Cortex of kidney (tissue), 1 donor: ENCODE data around the gene MEX3D.
A peak's percentile ranks its signal among the peaks of the same experiment; 100 is the strongest.

ENCODE experiments used
- DNase-seq: peaks from one replicate; lab custom pipeline; 2025; lab: John Stamatoyannopoulos, UW

MEX3D gene

DNA sequence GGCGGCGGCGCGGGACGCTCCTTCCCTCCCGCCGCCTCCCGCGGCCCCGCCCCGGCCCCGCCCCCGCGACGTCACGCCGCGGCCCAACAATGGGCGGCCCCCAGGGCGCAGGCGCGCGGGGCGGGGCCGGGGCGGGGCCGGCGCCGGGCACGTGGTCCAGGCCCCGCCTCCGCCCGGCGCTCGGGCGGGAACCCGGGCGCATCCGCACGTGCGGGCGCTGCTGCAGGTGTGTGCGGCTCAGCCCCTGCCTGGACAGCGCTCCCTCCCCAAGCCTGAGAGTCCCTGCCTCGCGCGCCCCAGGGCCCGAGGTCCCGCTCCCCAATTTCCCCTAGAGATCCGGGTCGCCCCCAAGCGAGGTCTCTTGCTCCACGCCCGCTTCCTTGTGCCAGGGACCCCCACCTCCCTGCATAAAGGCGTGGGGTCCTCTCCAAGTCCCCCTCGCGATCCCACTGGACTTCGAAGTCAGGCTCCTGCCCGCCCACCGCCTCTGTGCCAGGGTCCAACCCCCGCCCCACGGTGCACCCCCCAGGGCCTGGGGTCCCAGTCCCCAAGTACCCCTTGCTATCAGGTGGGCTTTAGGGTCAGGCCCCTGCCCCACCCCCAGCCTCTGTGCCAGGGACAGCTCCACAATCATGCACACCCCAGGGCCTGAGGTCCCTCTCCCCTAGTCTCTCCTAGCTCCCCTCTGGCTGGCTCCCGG lies at the start of gene MEX3D:
Gene MEX3D (minus strand): TSS at position 6 of the 700 bp plus-strand sequence. CDS start 267 bp downstream, outside the sequence.
- no peak for DNase-seq

DNA sequence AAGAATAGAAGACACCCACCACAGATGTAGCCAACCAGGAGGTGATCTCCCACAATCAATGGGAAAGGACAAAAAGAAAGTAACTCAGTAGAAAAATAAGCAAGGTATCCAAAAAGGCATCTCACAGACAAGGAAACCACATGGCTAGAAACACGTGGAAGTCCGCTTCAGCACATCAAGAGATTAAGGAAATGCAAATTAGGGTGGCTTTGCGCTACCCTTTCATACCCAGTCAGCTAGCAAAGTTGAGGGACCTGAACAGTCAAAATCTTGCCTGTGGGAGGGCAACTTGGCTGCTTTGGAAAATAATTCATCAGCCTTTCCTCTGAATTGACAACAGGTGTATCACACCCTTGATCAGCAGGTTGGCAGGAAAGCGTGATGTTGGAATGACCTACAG lies 48.8 kb upstream of the MEX3D start:
- no peak for DNase-seq

DNA sequence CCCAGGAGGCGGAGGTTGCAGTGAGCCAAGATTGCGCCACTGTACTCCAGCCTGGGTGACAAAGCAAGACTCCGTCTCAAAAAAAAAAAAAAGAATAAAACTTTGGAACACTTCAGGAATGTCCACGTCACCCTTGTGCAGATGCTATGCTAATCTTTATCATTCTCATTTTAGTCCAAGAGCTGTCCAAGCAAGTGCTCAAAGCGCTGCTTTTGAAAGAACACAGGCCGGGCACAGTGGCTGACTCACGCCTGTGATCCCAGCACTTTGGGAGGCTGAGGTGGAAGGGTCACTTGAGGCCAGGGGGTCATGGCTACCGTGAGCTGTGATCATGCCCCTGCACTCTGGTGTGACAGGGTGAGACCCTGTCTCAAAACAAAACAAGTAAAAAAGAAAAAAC lies 48.3 kb upstream of the MEX3D start:
- no peak for DNase-seq

DNA sequence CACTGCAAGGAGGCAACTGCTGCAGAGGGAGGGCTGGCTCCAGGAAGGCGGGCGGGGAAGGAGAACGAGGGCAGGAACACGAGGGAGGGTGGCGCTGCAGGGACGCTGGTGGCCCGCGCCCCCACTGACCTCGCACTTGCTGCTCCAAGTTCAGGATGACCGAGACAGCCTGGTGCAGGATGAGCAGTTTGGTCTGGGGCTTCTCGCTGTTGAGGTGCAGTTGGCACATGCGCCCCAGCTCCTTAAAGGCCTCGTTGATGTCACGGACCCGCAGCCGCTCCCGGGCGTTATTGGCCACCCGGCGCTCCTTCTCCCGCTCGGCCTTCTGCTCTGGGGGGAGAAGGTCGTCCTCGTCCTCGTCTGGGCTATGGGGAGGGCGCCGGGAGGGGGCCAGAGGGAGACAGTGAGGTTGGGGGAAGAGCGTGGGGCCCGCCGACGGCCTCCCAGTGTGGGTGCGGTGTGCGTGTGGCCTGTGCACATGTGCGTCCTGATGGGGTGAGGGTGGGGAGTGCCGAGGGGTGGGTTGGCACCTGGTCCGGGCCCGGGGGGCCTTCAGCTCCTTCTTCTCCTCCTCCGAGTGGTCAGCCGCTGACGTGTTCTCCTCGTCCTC lies 47.1 kb upstream of the MEX3D start:
- no peak for DNase-seq

DNA sequence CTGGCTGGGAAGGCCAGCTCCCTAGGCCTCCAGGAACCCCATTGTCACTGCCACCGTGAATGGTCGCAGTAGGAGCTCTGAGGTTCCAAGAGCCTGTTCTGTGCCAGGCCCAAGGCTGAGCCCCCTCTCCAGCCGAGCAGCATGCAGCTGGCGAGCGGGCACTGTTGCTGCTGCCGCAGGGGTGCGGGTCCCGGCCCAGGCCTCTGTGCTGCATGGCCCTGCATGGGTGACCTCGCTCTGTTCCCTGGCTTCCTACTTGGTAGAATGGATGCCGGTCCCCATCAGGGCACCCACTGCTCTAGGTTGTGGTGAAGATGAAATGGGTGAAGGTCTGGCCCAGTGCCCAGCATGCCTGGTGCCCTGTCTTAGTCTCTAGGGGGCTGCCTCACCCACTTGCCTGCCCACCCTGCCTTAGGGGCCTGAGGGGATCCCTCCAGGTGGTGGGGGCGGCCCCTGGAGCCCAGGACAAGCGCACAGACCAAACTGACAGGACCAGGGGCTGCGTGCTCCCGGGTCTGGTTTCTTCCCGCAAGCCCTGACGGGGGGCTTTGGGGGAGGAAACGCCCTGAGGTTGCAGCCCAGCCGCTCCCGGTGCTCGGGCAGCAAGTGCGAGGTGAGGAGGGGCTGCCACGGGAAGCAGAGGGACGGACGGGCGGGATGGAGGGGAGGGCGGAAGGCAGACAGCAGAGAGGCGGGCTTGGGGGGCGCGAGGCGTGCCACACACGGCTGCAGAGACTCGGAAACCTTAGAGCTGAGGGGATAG lies 45.9 kb upstream of the MEX3D start:
- no peak for DNase-seq

DNA sequence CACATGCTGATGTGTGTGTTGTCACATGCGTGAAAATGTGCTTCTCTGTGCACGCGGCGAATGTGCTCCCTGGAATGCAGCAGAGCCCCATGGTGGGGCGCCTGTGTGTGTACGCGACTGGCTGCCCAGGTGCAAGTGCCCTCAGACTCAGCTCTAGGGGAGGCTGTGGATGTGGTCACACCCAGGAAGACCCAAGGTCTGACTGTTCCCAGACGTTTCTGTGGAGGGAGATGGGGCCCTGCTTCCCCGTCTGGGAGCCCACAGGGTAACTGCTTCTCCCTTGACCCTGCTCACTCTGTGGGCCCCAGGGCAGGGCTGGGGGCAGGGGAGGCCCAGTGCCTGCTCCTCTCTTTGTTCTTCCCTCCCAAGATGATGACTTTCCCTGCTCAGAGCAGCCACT lies 45.0 kb upstream of the MEX3D start:
- DNase-seq, result no peak

DNA sequence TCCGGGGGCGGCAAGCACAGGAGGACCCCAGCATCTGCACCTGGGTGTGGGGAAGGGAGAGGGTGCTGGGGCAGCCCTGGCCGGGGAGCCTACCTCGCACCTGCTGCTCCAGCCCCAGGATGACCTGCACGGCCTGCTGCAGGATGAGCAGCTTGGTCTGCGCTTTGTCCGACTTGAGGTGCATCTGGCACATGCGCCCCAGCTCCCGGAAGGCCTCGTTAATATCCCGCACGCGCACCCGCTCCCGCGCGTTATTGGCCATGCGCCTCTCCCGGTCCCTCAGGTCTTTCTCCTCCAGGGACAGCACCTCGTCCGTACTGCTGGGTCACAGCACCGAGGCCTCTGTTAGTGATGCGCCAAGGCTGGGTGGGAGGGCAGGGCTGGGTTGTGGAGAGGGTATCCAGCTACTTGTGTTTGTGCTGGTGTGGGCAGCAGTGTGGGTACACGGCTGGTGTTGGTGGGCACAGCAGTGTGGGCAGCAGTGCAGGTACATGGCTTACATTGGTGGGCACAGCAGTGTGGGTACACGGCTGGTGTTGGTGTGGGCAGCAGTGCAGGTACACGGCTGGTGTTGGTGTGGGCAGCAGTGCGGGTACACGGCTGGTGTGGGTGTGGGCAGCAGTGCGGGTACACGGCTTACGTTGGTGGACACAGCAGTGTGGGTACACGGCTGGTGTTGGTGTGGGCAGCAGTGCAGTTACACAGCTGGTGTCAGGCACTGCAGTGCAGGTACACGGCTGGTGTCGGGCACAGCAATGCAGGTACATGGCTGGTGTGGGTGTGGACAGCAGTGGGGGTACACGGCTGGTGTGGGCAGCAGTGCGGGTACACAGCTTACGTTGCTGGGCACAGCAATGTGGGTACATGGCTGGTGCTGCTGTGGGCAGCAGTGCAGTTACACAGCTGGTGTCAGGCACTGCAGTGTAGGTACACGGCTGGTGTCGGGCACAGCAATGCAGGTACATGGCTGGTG lies 44.3 kb upstream of the MEX3D start:
- DNase-seq, result no peak

DNA sequence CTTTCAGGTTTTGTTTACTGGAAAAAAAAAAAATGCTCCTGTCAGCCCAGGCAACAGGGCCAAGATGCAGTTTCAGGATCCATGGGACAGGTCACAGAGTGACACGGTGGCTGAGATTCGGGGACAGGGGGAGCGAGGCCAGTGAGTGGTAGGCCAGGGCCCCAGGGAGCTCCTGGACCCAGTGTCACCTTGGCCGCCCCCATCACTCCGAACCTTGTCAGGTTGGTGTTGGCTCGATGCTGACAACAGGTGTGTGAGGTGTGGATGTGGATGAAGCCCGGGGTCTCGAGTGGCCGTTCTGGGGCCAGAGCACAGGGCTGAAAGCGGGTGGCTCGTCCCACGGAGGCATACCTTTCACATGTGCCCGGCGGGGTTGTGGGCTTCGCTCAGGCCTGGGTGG lies 43.2 kb upstream of the MEX3D start:
- no peak for DNase-seq

DNA sequence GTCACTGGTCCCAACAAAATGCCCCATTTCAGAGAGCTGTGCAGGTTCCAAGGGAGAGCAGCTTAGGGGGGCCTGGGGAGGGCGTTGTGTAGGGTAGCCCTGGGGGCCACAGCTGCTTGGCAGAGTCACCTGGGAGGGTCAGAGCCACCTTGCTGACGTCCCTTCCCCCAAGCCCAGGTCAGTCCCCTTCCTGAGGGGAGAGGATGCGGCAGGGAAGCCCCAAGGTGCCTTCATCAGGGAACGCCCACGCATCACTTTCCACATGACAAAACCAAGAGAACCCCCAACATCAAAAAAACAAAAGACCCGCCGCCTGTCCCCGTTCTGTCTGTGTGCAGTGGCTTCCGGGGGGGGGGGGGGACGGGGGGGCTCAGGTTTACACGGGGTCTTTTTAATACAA lies 42.5 kb upstream of the MEX3D start:
- DNase-seq, result no peak

DNA sequence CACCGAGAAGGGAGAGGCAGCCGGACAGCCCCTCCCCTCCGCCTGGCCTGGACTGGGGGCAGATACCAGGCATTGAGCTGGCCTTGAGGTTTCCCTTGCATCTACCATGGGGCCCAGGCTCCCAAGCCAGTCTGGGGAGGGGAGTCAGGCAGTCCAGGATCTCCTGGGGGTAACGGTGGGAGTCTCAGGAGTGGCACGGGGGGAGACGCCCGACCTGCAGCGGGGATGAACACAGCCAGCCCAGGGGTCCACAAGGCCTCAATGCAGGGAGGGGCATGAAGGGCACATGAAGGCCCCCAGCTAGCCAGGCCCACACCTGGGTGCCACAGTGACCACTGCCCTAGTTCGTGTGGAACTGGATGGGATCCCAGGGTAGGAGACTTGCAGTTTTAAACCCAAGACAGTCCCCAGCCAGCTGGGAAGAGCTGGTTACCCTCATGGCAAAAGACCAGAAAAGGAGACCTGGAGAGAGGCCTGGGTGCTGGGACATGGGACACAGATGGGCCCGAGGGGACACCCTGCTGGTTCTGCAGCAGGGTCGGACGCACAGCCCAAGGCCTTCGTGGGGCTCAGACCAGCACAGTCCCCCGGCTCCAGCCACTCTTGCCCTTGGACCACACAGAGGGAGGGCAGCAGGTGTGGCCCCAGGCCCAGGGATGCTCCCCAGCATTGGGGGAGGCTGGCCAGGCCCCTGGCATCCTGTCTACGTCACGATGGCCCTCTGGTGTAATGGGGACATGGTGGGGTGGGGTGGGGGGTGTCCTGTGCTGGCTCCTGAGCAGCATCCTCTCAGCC lies 41.8 kb upstream of the MEX3D start:
- DNase-seq, result no peak

DNA sequence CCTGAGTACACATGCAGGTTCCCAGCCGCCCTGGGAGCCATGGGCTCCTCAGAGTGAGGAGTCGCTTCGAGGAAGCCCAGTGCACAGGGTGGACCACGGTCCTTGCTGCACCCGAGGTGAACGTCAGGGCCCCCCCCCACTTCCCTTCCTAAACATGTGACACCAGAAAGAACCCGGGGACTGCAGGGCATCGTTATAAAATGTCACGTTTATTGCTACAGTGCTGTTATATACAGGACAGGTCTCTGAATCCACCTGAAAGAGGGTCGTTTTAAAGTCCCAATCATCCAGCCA lies 40.9 kb upstream of the MEX3D start:
- DNase-seq, result no peak

DNA sequence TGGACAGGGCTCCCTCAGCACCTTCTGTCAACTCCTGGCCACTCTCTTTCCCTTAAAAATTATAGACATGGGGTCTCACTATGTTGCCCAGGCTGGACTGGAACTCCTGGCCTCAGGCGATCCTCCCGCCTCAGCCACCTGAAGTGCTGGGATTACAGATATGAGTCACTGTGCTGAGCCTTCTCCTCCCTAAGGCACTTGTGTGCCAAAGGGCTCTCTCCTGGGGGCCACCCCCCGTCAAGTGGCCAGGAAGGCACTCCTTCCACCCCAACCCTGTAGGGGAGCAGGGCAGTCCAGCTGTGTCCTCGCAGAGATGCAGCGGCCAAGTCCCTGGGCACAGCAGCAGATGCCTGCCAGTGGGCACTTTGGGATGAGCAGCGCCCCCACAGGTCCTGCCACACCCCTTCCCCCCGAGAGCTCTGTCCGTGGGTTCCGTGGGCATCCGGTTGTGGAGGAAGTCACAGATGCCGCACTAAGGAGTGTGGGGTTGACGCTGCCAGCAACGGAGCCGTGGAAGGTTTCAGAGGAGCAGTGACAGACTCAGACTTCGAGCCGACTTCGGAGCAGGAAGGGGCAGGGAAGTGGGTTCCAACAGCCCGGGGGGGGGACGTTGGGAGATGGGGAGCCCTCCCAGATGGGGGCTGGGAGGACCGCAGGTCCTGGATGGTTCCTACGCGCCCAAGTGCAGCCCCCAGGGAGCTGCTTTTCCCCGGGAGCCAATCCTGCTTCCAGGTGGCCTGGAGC lies 40.4 kb upstream of the MEX3D start:
- no peak for DNase-seq

DNA sequence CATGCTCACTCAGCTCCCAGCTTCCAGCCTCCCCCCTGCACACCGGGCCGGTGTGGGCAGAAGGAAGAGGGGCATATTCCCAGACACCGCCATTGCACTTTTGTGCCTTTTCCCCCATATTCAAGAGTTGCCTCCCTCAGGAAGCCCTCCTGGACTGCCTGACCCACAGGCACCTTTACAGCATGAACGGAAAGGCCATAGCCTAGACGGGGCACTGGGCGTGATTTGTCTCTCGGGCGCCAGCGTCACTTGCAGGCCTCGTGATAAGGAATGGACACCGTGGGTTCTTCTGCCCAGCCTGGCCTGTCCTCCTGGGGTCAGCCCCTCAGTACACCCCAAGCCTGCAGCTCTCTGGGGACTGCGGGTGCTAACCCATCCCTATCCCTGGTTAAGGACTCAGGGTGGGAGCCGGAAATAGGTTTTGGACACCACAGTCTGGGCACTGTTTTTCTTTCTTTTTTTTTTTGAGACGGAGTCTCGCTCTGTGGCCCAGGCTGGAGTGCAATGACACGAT lies 38.1 kb upstream of the MEX3D start:
- no peak for DNase-seq

DNA sequence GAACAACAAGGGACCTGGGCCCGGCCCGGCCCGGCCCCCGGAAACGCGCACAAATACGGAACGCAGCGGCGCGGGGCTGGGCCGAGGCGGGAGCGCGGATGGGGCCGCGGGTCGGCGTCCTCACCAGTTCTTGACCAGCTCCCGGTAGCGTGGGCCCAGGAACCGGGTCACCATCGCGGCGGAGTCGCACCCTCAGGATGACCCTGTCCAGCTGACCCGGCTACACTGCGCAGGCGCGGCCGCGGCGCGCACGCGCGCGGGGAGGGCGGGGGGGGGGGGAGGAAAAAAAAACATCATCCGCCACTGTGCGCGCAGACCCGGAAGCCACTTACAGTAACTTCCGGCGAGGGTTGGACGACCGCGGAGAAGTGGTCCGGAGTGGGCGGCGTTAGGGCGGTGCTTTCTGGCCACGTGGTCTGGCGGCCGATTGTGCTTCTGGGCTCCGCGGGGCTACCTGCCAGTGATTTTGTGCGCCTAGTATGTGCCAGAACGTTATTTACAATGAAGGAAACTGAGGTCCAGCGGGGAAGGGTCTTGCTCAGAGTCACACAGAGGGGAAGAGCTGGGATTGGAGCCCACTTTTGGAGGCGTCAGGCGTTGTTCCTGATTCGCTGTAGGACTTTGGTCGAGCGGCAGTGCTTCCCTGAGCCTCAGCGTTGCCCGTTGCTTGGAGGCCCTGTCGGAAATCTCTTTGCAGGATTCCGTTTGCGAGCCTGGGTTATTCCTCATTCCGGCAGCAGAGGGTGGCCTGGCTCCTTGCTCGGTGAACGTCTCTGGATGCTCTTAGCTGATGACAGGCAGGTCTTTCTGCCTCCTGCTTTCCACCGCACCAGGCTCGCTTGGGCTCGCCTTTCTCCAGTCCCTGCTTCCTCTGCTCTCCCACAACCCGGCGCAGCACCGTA lies 37.4 kb upstream of the MEX3D start, which contains the start of gene UQCR11:
Gene UQCR11 (minus strand): TSS at position 227 of the 902 bp plus-strand sequence. CDS start 53 bp downstream, at position 174.
- peak; percentile 67 for DNase-seq

DNA sequence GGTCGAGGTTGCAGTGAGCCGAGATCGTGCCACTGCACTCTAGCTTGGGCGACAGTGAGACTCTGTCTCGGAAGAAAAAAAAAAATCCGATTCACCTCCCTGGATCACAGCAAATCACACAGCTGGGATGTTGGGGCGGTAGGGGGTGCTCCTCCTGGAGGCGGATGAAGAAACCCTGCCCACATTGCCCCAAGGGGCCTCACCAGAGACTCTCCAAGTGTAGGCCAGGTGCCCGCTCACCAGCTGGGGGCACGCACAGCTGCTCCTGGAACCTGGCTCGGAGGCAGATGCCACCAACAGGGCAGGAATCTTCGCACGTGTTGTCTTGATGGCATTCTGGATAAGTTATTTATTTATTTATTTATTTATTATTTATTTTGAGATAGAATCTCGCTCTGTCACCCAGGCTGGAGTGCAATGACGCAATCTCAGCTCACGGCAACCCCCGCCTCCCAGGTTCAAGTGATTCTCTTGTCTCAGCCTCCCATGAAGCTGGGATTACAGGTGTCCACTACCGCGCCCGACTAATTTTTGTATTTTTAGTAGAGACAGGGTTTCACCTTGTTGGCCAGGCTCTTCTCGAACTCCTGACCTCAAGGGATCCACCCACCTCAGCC lies 34.1 kb upstream of the MEX3D start:
- no peak for DNase-seq

DNA sequence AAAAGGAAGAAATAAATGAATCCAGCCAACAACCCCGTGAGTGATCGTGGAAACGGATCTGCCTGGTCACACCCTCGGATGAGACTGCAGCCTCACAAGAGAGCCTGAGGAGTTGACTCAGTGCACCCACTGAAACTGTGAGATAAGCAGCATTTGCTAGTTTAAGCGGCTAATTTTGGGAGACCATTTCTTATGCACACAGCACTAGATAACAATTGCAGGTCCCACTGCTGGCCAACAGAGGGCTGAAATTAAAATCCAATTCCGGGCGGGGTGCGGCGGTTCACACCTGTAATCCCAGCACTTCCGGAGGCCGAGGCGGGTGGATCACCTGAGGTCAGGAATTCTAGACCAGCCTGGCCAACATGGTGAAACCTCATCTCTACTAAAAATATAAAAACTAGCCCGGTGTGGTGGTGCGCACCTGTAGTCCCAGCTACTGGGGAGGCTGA lies 33.5 kb upstream of the MEX3D start:
- no peak for DNase-seq

DNA sequence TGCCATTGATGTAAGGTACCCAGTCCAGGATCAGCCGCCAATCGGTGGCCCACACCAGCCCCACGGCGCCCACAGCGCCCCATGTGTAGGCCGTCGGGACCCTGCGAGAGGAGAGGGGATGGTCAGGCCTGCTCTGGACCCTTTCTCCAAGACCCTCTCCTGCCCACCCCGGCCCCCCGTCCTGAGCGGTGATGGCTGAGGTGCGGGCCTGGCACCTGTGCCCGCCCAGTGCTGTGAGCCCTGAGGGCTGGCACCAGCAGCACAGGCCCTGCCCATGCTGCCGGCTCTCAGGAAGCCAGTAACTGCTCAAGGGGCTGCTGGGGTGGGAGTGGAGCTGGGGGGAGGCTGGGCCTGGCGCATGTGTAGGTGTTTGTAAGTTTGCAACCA lies 31.3 kb upstream of the MEX3D start:
- no peak for DNase-seq

DNA sequence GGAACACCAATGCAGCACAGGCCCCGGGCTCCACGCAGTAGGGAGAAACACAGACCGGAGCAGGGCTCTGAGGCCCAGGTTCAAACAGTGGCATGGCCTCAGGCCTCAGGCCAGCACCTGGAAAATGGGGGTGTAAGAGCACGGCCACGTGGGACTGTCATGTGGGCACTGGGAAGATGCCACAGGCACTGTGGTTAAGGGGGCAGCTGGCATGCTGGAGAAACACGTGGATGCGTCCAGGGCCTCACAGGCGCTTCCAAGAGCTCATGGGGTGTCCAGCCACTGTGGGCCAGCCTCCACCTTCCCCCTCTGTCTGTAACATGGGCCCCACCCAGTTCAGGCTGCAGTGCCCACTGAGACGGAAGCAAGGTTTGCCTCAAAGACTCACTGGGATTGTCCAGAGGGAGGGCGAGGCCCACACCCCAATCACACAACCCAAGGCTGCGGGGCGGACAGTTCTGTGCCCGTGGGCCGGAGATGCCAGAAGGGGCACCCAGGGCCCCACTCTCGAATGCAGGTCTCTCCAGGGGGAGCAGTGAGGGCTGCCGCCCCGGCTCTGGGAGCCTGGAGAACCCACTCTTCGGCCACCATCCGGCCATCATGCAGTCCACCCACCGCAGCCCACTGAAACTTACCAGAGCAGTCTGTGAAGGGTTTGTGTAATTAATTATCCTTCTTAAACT lies 30.8 kb upstream of the MEX3D start:
- DNase-seq, result no peak
